ENCODE results near the gene EDDM3A.

Gene EDDM3A

DNA sequence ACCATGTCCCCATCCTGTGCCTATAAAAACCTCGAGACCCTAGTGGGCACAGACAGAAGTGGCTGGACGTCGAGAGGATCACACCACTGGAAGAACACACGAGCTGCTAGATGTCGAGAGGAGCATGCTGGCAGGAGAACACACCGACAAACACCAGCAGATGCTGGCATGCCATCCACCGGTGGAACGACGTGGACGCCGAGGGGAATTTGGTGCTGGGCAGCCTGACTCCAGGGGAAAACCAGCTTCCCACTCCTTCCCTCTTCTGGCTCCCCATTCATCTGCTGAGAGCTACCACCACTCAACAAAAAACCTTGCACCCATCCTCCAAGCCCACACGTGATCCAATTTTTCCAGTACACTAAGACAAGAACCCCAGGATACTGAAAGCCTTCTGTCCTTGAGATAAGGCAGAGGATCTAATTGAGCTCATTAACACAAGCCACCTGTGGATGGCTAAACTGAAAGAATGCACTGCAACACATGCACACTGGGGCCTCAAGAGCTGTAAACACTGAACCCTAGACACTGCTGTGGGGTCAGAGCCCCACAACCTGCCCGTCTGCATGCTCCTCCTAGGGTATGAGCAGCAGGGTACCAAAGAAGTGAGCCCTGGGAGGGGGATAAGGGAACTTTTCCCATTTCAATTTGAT, 44.9 kb downstream of the EDDM3A start:
- no peak for DNase-seq

DNA sequence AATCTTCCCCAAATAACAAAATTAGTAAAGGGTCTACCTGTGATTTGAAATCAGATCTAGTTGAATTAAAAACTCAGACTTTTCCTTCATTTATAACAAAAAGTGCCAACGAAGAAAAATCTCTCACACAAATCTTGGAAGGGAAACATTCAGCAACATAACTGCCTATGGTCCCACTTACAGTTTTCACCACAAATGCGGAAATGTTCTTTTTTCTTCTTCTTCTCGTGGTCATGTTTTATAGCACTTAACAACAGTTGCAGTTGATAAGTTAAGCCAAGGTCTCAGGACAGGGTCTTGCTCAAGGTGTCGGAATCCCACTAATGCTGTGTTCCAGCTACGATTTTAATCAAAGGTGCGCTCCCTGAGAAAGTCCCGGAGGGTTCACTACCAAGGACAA, 45.5 kb downstream of the EDDM3A start:
- DNase-seq, result no peak

DNA sequence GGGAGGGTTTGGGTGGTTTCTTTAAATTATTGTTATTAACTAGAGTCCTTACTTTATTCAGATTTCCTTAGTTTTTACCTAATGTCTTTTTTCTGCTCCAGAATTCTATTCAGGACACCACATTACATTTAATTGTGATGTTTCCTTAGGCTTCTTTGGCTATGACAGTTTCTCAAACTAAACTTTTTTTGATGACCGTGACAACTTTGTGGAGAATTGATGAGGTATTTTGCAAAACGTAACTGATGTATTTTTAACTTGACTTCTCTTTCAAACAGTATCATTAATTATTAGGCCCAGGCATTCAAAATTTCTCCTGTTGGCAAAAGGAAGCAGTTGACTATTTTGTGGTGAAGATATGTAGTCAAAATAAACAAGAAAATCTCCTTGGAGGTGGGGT, 45.9 kb downstream of the EDDM3A start:
- no peak for DNase-seq

DNA sequence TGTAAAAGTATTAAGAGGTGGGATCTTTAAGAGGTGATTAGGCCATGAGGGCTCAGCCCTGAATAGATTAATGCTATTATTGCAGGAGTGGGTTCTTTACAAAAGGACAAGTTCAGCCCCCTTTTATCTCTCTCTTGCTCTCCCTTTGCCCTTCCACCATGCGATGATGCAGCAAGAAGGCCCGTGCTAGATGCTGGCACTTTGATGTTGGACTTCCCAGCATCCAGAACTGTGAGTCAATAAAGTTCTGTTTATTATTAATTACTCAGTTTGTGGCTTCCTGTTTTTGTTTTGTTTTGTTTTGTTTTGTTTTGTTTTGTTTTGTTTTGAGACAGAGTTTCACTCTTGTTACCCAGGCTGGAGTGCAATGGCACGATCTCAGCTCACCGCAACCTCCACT, 46.9 kb downstream of the EDDM3A start:
- DNase-seq, result no peak

DNA sequence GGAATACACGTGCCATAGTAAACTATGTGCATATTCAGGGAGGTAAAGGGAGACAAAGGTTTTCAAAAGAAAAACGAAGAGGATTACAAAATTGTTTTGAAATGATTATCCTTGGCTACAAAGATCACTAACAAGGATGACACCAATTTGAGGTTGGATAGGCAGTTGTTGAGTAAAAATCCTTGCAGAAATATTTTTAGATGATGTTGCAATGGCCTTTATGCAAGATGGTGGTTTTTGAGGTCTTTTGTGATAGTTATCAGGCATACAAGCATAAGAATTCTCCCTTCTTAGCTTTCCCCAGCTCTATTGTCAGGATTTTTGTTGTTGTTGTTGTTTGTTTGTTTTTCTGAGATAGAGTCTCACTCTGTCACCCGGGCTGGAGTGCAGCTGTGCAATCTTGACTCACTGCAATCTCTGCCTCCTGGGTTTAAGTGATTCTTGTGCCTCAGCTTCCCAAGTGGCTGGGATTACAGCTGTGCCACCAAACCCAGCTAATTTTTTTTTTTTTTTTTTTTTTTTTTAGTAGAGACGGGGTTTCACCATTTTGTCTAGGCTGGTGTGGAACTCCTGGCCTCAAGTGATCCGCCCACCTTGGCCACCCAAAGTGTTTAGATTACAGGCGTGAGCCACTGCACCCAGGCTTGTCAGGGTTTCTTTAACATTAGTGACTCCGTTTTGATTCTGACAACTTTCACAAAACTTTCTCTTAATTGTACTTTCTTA, 49.1 kb downstream of the EDDM3A start:
- DNase-seq, result no peak

DNA sequence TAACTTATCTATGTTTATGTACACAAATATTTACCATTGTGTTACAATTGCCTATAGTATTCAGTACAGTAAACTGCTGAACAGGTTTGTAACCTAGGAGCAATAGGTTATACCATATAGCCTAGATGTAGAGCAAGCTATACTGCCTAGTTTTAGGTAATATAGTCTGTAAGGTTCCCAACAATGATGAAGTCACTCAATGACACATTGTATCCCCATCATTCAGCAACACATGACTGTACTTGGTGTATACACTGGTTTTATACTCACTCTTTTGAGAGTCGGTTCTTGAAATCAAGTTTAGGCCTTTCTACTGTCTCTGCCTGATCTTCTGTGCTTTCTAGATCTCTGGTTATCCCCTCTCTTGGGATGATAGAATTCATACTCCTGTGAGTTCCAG, 51.5 kb downstream of the EDDM3A start:
- no peak for DNase-seq

Data from NCI-H2029 (cell line).